HL-60 (cell line): ENCODE results near the gene MYO5C.
A peak's percentile ranks its signal among the peaks of the same experiment; 100 is the strongest.

Experiments
- DNase-seq, 2 experiments: peaks; one replicate each; pipeline ENCODE4 v3.0.0-alpha.2; 2010 to 2020; ENCODE audit warnings: low read depth in 1 of 2, low spot score in 1 of 2
- H3K27ac ChIP-seq: fragments of 250-450 bp; sonication (Bioruptor Pico); replicated peaks from 2 replicates; pipeline ENCODE4 v1.5.1; 2020; ENCODE audit warnings: mild to moderate bottlenecking, moderate library complexity
- H3K27me3 ChIP-seq: fragments of 250-450 bp; sonication (Bioruptor Pico); 2 replicates; pipeline ENCODE4 v1.5.1; 2021; ENCODE audit warnings: mild to moderate bottlenecking, moderate library complexity; ENCODE audit not compliant: insufficient read depth, poor library complexity, severe bottlenecking
- H3K4me3 ChIP-seq: replicated peaks from 2 replicates; pipeline ENCODE4 v1.5.1; 2011; ENCODE audit warnings: mild to moderate bottlenecking, control low read depth, low read length; ENCODE audit not compliant: insufficient read depth
- CTCF ChIP-seq: IDR thresholded peaks from one replicate; pipeline ENCODE4 v1.5.1; 2011; ENCODE audit warnings: low read length, control low read depth, inconsistent platforms; ENCODE audit not compliant: insufficient read depth
- GABPA ChIP-seq: IDR thresholded peaks from 2 replicates; pipeline ENCODE4 v1.6.1; 2012; ENCODE audit warnings: low read depth
- POLR2AphosphoS5 ChIP-seq: IDR thresholded peaks from 2 replicates; pipeline ENCODE4 v1.6.1; 2012; ENCODE audit warnings: low read depth
- REST ChIP-seq: IDR thresholded peaks from 2 replicates; pipeline ENCODE4 v1.6.1; 2012; ENCODE audit warnings: low read depth; ENCODE audit not compliant: insufficient replicate concordance
- SPI1 ChIP-seq: IDR thresholded peaks from 2 replicates; pipeline ENCODE4 v1.6.1; 2012; ENCODE audit warnings: low read depth, mild to moderate bottlenecking, borderline replicate concordance

MYO5C gene

GRCh38 chr15:52227456-52227855, 68.1 kb downstream of the MYO5C start:
- H3K4me3 ChIP-seq: no peak overlapping the region
- peak; percentile 54 to 84 for DNase-seq
- TF ChIP-seq CTCF (peak; percentile 86), SPI1 (peak; percentile 89; the same call in 1 of the 2 replicates), POLR2AphosphoS5 (no peak)
- no peaks in the 10 kb centered on the region for H3K27me3 ChIP-seq
- H3K27ac ChIP-seq: no peak overlapping the region

GRCh38 chr15:52225230-52225629, 70.4 kb downstream of the MYO5C start:
- H3K27ac ChIP-seq: no peak overlapping the region
- H3K27me3 ChIP-seq: no peaks in the 10 kb centered on the region
- no peak overlapping the region for H3K4me3 ChIP-seq
- no peak for DNase-seq
- TF ChIP-seq CTCF (no peak), SPI1 (no peak), POLR2AphosphoS5 (no peak), GABPA (no peak), REST (no peak)

DNA sequence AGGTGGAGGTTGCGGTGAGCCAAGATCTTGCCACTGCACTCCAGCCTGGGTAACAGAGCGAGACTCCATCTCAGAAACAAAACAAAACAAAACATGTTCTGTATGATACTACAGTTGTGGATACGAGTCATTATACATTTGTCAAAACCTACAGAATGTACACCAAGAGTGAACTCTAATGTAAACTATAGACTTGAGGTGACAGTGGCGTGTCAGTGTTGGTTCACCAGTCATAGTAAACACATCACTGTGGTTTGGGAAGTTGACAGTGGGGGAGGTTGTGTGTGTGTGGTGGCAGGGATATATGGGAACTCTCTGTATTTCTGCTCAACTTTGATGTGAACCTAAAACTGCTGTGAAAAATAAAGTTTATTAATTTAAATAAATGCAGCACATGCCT, 71.4 kb downstream of the MYO5C start:
- Histone ChIP-seq H3K27ac (no peak overlapping the region), H3K4me3 (no peak overlapping the region), H3K27me3 (no peaks in the 10 kb centered on the region)
- TF ChIP-seq POLR2AphosphoS5: no peak
- TF ChIP-seq GABPA: no peak
- no peak for TF ChIP-seq REST
- TF ChIP-seq CTCF: no peak
- TF ChIP-seq SPI1: no peak
- DNase-seq: peak in 1 of 2 experiments; percentile 32

DNA sequence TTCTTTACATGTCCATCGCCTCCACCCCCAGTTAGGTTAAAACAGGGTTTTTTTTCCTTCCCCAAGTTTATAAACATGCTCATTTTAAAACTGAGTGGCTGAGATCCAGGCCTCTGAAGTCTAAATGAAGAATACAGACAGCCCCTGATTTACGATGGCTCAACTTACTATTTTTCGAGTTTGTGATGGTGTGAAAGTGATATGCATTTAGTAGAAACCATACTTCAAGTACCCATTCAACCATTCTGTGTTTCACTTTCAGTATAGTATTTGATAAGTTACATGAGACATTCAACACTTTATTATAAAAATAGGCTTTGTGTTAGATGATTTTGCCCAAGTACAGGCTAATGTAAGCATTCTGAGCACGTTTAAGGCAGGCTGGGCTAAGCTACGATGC, 73.9 kb downstream of the MYO5C start:
- TF ChIP-seq POLR2AphosphoS5 (no peak), CTCF (no peak), GABPA (no peak), SPI1 (no peak), REST (no peak)
- Histone ChIP-seq H3K27me3 (no peaks in the 10 kb centered on the region), H3K4me3 (no peak overlapping the region), H3K27ac (no peak overlapping the region)
- no peak for DNase-seq
